Right lobe of liver (tissue), 4 donors: Measurements from ENCODE around the gene FAM228B.

Experiments used
- POLR2A ChIP-seq: fragments of 450-650 bp; IDR thresholded peaks from one replicate; pipeline ENCODE4 v1.6.1; 2017; ENCODE audit warnings: antibody characterized with exemption, mild to moderate bottlenecking
- TF ChIP-seq, protein P1 (sequence below), 4 donors: fragments of 200-600 bp in 3 of 4; fragments of 450-650 bp in 1 of 4; IDR thresholded peaks; one replicate each; pipeline versions ENCODE4 v1.5.1 to v1.8.0; 2016 to 2022; ENCODE audit warnings: antibody characterized with exemption in 4 of 4, mild to moderate bottlenecking in 2 of 4
- donor health status: DM: no; HTN: no; CAD: no.
- donor health status: DM: no; HTN: no; CAD: no.
- donor health status: DM: no; HTN: yes; CAD: no.

- TF ChIP-seq, protein P1, sequence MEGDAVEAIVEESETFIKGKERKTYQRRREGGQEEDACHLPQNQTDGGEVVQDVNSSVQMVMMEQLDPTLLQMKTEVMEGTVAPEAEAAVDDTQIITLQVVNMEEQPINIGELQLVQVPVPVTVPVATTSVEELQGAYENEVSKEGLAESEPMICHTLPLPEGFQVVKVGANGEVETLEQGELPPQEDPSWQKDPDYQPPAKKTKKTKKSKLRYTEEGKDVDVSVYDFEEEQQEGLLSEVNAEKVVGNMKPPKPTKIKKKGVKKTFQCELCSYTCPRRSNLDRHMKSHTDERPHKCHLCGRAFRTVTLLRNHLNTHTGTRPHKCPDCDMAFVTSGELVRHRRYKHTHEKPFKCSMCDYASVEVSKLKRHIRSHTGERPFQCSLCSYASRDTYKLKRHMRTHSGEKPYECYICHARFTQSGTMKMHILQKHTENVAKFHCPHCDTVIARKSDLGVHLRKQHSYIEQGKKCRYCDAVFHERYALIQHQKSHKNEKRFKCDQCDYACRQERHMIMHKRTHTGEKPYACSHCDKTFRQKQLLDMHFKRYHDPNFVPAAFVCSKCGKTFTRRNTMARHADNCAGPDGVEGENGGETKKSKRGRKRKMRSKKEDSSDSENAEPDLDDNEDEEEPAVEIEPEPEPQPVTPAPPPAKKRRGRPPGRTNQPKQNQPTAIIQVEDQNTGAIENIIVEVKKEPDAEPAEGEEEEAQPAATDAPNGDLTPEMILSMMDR (IDR thresholded peaks at IDR 0.05): no peak
- TF ChIP-seq POLR2A: no peak
Measured at GRCh38 chr2:24163186-24163585, 39.9 kb downstream of the FAM228B start.
